GM12801 (cell line): ENCODE data around the gene BAHD1.

Source experiments
- CTCF ChIP-seq: IDR thresholded peaks from one replicate; pipeline ENCODE4 v1.5.1; 2011; ENCODE audit warnings: control low read depth; ENCODE audit not compliant: insufficient read length; ENCODE audit errors: extremely low read depth

The BAHD1 gene

DNA sequence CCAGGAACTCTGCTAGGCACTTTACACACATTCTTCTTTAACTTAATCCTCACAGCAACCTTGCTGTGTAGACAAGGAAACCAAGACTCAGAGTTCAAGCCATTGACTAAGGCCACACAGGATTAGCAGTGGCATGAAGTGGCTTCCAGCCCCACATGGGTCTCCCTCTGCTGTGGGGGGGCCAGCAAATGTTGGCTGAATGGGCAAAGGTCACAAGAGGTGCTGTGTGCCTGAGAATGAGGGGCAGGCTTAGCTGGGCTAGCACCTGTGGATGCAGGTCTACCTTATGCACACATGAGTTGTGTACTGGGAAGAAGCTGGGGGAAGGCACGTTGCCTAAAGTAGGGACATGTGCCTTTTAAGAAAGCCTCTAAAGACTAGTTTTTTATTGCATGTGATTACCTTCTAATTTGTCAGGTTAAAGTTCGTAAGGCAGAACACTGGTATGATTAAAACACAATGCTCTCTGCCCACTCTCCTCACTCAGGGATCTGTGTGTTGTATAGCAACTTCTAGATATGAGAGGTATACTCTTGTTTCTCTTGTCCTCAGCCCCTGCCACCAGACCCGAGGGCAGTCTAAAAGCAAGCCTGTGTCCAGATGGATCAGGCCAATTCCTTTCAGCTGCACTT, 10.9 kb downstream of the BAHD1 start:
- no peak for TF ChIP-seq CTCF

DNA sequence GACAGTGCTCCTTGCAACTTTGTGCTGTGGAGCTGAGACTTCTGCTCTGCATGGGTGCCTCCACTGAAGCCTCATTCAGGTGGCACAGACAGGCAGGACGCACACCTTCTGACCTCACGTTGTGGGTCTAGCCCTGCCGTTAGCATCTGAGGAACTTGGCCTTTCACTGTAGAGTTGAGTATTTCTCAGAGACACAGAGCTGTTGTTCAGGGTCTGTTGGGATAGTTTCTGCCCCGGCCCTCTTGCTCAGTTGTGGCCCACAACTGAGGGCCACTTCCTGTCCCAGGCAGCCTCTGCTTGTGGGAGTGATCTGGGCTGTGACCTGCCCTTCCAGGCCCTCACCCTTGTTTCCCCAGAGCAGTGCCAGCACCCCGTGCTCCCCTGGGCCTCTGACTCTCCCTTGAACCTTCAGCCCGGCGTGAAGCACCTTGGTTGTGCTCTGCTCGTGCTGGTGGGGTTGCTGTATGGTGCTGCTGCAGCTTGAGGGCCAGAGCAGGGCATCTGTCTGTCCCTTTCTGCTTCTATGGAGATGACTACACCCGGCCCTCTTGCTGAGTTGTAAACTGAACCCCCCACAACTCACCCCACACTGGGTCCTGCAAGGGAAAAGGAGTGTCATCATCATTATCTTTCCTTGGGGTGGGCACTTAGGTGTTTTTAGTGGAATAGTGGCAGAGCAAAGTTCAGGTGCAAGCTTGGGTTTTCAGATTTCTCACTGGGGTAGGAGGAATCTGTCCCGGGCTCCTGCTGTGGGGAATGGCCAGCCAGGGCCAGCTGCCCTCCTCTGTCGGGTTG, 11.7 kb downstream of the BAHD1 start:
- no peak for TF ChIP-seq CTCF

GRCh38 chr15:40454904-40455391, 14.2 kb downstream of the BAHD1 start:
- TF ChIP-seq CTCF = no peak

DNA sequence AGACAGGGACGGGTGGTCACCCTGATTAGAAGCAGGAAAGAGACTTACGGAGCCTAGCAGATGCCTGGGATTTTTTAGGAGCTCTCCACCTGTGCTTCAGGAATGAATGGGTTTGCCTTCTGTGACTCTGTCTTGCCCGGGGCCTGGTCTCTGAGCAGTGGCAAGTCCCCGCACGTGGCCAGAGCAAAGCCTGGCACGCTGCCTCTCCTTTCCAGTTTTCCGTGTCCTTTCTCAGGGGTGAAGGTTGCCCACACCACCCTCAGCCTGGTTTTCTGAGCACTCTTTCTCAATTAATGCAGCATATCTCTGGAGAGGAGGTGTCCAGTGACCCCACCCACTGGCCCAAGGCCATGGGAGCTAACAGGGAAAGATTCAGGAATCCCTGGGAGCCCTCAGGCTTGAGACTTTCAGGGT, 15.6 kb downstream of the BAHD1 start:
- no peak for TF ChIP-seq CTCF

DNA sequence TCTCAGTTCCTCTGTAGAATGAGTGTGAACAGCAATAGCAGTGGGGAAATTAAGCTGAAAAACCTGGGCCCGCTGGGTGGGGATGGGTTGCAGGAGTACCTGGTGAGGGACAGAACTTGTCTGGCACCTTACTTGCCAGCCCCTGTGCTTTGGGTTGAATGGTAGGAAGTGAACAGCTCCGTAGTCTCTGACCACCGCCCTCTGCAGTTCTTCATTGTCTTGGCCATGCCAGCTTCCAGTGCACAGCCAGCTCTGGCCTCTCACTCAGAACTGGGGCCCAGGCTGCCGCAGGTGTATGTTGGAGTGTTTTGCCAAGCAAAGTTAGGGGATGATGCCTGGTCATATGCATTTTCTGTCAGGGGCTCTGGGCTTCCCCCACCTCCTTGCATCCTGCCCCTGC, 16.0 kb downstream of the BAHD1 start:
- TF ChIP-seq CTCF = no peak

DNA sequence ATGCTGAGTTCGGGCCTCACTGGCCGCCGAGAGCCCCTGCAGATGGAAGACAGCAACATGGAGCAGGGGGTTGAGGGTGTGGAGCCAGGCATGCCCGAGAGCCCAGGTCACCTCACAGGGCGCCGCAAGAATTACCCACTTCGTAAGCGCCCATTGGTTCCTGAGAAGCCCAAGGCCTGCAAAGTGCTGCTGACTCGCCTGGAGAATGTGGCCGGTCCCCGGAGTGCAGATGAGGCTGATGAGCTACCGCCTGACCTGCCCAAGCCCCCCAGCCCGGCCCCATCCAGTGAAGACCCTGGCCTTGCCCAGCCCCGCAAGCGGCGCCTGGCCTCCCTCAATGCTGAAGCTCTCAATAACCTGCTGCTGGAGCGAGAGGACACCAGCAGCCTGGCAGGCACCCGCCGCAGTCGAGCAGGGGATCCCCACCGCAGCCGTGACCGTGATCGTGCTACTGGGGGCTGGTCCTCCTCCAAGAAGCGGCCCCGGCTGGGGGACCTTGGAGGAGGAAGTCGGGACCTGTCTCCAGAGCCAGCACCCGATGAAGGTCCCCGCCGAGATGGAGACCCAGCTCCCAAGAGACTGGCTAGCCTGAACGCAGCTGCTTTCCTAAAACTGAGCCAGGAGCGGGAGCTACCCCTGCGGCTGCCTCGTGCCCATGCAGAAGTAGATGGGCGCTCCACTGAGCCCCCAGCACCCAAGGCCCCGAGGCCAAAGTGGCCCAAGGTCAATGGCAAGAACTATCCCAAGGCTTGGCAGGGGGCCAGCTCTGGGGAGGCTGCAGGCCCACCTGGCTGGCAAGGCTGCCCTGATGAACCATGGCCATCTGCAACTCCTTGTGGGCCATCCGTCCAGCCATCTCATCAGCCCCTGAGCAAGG, 18.0 kb downstream of the BAHD1 start:
- TF ChIP-seq CTCF = no peak
